Coronary artery (tissue), 2 donors: ENCODE results near the gene UVSSA.

ENCODE experiments used
- DNase-seq: peaks from one replicate; pipeline ENCODE4 v3.0.0-alpha.2; 2017; ENCODE audit warnings: low spot score
- H3K27ac ChIP-seq, 2 donors: fragments of 200-600 bp; sonication (generic); one replicate each; pipeline ENCODE4 v1.5.1; 2016 to 2019
- H3K4me3 ChIP-seq: fragments of 200-600 bp; sonication (generic); 2 replicates; pipeline ENCODE4 v1.5.1; 2016; ENCODE audit warnings: mild to moderate bottlenecking, moderate library complexity
- CTCF ChIP-seq: fragments of 200-600 bp; sonication (generic); IDR thresholded peaks from one replicate; pipeline ENCODE4 v1.5.1; 2019; ENCODE audit warnings: antibody characterized with exemption

UVSSA gene

GRCh38 chr4:1367230-1367935, 20.4 kb downstream of the UVSSA start:
- no peak overlapping the region for H3K4me3 ChIP-seq
- no peak overlapping the region for H3K27ac ChIP-seq
- DNase-seq = no peak
- TF ChIP-seq CTCF = no peak

GRCh38 chr4:1367936-1368289, 20.9 kb downstream of the UVSSA start:
- DNase-seq = no peak
- no peak for TF ChIP-seq CTCF
- Histone ChIP-seq H3K4me3 (no peak overlapping the region), H3K27ac (no peak overlapping the region)

- TF ChIP-seq CTCF = no peak
- Histone ChIP-seq H3K4me3 (no peak overlapping the region), H3K27ac (no peak overlapping the region)
- no peak for DNase-seq
These were observed 21.5 kb downstream of the UVSSA start for GRCh38 chr4:1368421-1369090.

GRCh38 chr4:1369091-1369450, 22.1 kb downstream of the UVSSA start:
- Histone ChIP-seq H3K4me3 (no peak overlapping the region), H3K27ac (no peak overlapping the region)
- no peak for DNase-seq
- TF ChIP-seq CTCF = no peak

GRCh38 chr4:1369479-1370079, 22.6 kb downstream of the UVSSA start:
- no peak for DNase-seq
- H3K4me3 ChIP-seq = no peak overlapping the region
- no peak for TF ChIP-seq CTCF
- no peak overlapping the region for H3K27ac ChIP-seq

GRCh38 chr4:1370321-1371124, 23.5 kb downstream of the UVSSA start:
- no peak for DNase-seq
- Histone ChIP-seq H3K27ac (no peak overlapping the region), H3K4me3 (no peak overlapping the region)
- TF ChIP-seq CTCF = no peak
